GM19438 (cell line): ENCODE measurements around the gene SYTL2.
"Not testable (repeated sequence)": the region's sequence is repeated elsewhere in the genome, so short reads cannot be mapped to it uniquely, and the experiment has no call there.

Source experiments
- ATAC-seq: cut with Tn5 transposase; IDR thresholded peaks from one replicate; pipeline ENCODE4 v1.9.1; 2021; ENCODE audit warnings: low read depth; ENCODE audit not compliant: unreplicated experiment

SYTL2 gene

GRCh38 chr11:85663753-85664614 is 147.0 kb downstream of the SYTL2 start:
- peak; percentile 65 for ATAC-seq

GRCh38 chr11:85663080-85663752 is 147.7 kb downstream of the SYTL2 start:
- no peak for ATAC-seq

GRCh38 chr11:85661972-85662664 is 148.8 kb downstream of the SYTL2 start:
- ATAC-seq, result no peak

- no peak for ATAC-seq
Measured at GRCh38 chr11:85658180-85658579, 152.8 kb downstream of the SYTL2 start.

GRCh38 chr11:85656777-85657176 is 154.2 kb downstream of the SYTL2 start:
- no peak for ATAC-seq

GRCh38 chr11:85654343-85654742 is 156.6 kb downstream of the SYTL2 start:
- ATAC-seq, result not testable (repeated sequence)

GRCh38 chr11:85652786-85653447 is 158.0 kb downstream of the SYTL2 start:
- ATAC-seq, result no peak

- ATAC-seq, result no peak
Measured at GRCh38 chr11:85651118-85651517, 159.8 kb downstream of the SYTL2 start.

- peak; percentile 99 for ATAC-seq
Measured at GRCh38 chr11:85647604-85648299, 163.2 kb downstream of the SYTL2 start, which contains the start of gene TMEM126A. Gene TMEM126A (plus strand): TSS chr11:85647967. CDS start chr11:85650256, 2,289 bp downstream.

- ATAC-seq, result no peak
Measured at GRCh38 chr11:85647078-85647477, 163.9 kb downstream of the SYTL2 start.
